Bronchial epithelial cell (primary cell): Measurements from ENCODE around the gene LEMD1. TPM values are rescaled to one million over a fixed set of nuclear protein-coding genes. Genes with fewer than 3 reads are reported as not detected.

Experiments used
- DNase-seq: peaks from one replicate; pipeline ENCODE4 v3.0.0-alpha.2; 2010; ENCODE audit warnings: low read depth
- FAIRE-seq: peaks from 2 replicates; lab custom pipeline; 2011; peaks lifted over from hg19 to GRCh38; lab: Jason Lieb, UNC
- H3K27me3 ChIP-seq: 2 replicates; pipeline ENCODE4 v1.5.1; 2011; ENCODE audit warnings: low read length; ENCODE audit not compliant: control insufficient read depth, insufficient read depth
- H3K36me3 ChIP-seq: 2 replicates; pipeline ENCODE4 v1.5.1; 2011; ENCODE audit warnings: low read length; ENCODE audit not compliant: control insufficient read depth, insufficient read depth
- H3K4me3 ChIP-seq: 2 replicates; pipeline ENCODE4 v1.5.1; 2011; ENCODE audit warnings: mild to moderate bottlenecking, low read depth, low read length, control low read depth
- CTCF ChIP-seq: IDR thresholded peaks from 2 replicates; pipeline ENCODE4 v1.5.1; 2011; ENCODE audit warnings: mild to moderate bottlenecking, moderate library complexity, low read length, control low read depth, inconsistent platforms; ENCODE audit not compliant: insufficient read depth, severe bottlenecking
- total RNA-seq: library from RNA; depleted of rRNA; stranded (reverse); fragments of >200 nt; gene quantifications from 2 replicates; pipeline ENCODE4 v1.2.1, GENCODE V29; 2014

LEMD1 gene
- total RNA-seq, 1 donor from 2014 or later, result 2.1 TPM

GRCh38 chr1:205337481-205337880 is 84.4 kb downstream of the LEMD1 start:
- no peak for DNase-seq
- Histone ChIP-seq H3K36me3 (no peaks in the 10 kb centered on the region), H3K4me3 (no peak overlapping the region), H3K27me3 (peaks cover 9% of the 10 kb centered on the region)
- TF ChIP-seq CTCF, result no peak
- no peak for FAIRE-seq

DNA sequence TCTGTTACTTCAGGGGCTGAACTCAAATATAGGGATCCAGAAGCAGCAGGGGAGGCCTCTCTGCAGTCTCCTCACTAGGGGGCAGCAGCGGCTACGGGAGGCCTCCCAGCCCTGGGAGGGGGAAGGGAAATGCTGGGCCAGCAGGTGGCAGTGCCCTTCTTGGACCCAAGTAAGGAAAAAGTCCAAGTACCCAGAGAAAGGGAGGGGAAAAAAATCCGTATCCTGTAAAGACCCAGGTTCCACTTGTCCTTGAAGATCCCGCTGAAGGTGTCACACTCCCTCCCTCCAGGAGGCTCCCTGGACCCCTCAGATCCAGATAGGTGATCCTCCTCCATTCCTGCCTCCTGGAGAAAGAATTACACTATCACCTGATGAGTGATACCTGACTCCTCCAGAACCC is 86.2 kb downstream of the LEMD1 start:
- Histone ChIP-seq H3K4me3 (no peak overlapping the region), H3K36me3 (no peaks in the 10 kb centered on the region), H3K27me3 (peaks cover 12% of the 10 kb centered on the region)
- FAIRE-seq (no peak), DNase-seq (peak; percentile 74)
- TF ChIP-seq CTCF, result peak; percentile 98

DNA sequence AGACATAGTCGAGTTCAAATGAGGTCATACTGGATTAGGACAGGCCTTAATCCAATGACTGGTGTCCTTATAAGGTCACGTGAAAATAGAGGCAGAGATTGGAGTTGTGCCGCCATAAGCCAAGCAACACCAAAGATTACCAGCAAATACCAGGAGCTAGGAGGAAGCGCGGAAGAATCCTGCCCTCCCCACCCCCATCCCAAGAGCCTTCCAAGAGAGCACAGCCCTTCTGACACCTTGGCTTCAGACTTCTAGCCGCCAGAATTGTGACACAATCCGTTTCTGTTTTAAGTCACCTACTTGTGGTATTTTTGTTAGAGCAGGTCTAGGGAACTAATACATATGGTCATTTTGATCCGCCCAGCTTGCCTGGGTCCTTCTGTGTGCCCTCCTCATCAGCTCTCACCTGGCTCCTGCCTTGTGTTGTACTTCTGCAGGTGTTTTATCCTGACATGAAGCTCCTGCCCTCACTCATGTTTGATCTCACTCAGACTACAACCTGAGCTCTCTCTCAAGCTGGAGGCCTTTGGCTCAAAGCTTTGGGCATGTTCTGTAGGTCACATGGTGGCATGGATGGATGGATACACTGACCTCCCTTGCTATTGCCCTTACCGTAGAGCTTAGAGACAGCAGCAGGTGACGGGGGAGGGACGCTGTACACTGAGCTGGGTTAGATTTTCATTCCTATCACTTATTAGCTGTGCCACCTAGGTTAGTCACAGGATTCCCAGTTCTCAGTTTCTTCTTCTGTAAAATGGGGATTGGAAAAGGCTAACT is 89.7 kb downstream of the LEMD1 start:
- no peak for DNase-seq
- Histone ChIP-seq H3K27me3 (peaks cover 15% of the 10 kb centered on the region), H3K4me3 (no peak overlapping the region), H3K36me3 (no peaks in the 10 kb centered on the region)
- TF ChIP-seq CTCF, result no peak
- no peak for FAIRE-seq

Other genes with a start within 250 kb of the LEMD1 start
- 11.3 and 13.7 TPM in 2 replicates for gene DSTYK, start 210.4 kb downstream of the LEMD1 start, total RNA-seq
- gene TMCC2, start 194.1 kb downstream of the LEMD1 start, total RNA-seq, result 0.51 and 0.53 TPM in 2 replicates
- 3.9 and 9.9 TPM in 2 replicates for gene NUAK2, start 100.3 kb downstream of the LEMD1 start, total RNA-seq
- gene KLHDC8A, start 65.1 kb downstream of the LEMD1 start, total RNA-seq, result not detected in 2 replicates
- 0.77 and 0.79 TPM in 2 replicates for gene BLACAT1, start 34.0 kb upstream of the LEMD1 start, total RNA-seq
- 1.8 and 2.2 TPM in 2 replicates for gene CDK18, start 82.6 kb upstream of the LEMD1 start, total RNA-seq
- gene ELK4, start 210.0 kb upstream of the LEMD1 start, total RNA-seq, result 10.2 and 10.8 TPM in 2 replicates